K562 (cell line): ENCODE results near the gene SFR1. TPM values are rescaled to one million over a fixed set of nuclear protein-coding genes. Genes with fewer than 3 reads are reported as not detected.

Experiments used
- ATAC-seq: fragments of 200-7000 bp; cut with Tn5 transposase; 3 replicates; pipeline ENCODE4 v1.9.1; 2020; ENCODE audit warnings: moderate library complexity
- BruUV-seq: library from RNA; stranded (reverse); fragments of 400-500 nt; replicated peaks from 2 replicates; lab custom pipeline; 2021; lab: Mats Ljungman, UMichigan
- CTCF ChIA-PET: fragments of 300-600 bp; formaldehyde crosslinking; extraction: SDS; loops from one replicate; lab custom pipeline; 2021; ENCODE audit warnings: low intra/inter-chr PET ratio; lab: Yijun Ruan, JAX
- POLR2A ChIA-PET: fragments of 300-600, 350-650 bp; sonication (Branson Sonifier 250); formaldehyde crosslinking; extraction: SDS; loops from one replicate; lab custom pipeline; 2021; ENCODE audit warnings: antibody characterized with exemption, inconsistent platforms; lab: Yijun Ruan, JAX
- DNase-seq, 4 experiments: peaks; one replicate each; pipeline versions ENCODE4 v3.0.0 to v3.0.0-alpha.2; 2011 to 2018; ENCODE audit warnings: low spot score in 3 of 4, mixed read lengths in 3 of 4; ENCODE audit errors: extremely low read depth in 1 of 4
- FAIRE-seq: peaks from 2 replicates; lab custom pipeline; 2011; peaks lifted over from hg19 to GRCh38; lab: Jason Lieb, UNC
- H2AFZ ChIP-seq: 2 replicates; pipeline ENCODE4 v1.6.0; 2011; ENCODE audit warnings: low read depth, low read length, control low read depth, inconsistent platforms
- H3K27ac ChIP-seq: fragments of 200-600 bp; 3 replicates; pipeline ENCODE4 v1.8.0; 2011; ENCODE audit warnings: low read depth, mild to moderate bottlenecking, control low read depth, inconsistent platforms, low read length, moderate library complexity, mixed read lengths; ENCODE audit errors: extremely low read depth
- H3K27me3 ChIP-seq, 2 experiments: fragments of 300-600 bp in 1 of 2; 2 replicates in 1 of 2; 3 replicates in 1 of 2; pipeline versions ENCODE4 v1.6.0 to v1.8.0; 2011; ENCODE audit warnings: inconsistent platforms in 2 of 2, low read length in 2 of 2, mild to moderate bottlenecking in 1 of 2, mixed read lengths in 1 of 2, moderate library complexity in 1 of 2; ENCODE audit not compliant: control insufficient read depth in 2 of 2, insufficient read depth in 2 of 2
- H3K36me3 ChIP-seq: fragments of 300-600 bp; 3 replicates; pipeline ENCODE4 v1.8.0; 2011; ENCODE audit warnings: mild to moderate bottlenecking, low read length, inconsistent platforms; ENCODE audit not compliant: control insufficient read depth, insufficient read depth
- H3K4me1 ChIP-seq, 2 experiments: fragments of 200-600 bp in 1 of 2; replicated peaks in 1 of 2; 2 replicates in 1 of 2; 3 replicates in 1 of 2; pipeline versions ENCODE4 v1.5.1 to v1.8.0; 2011; ENCODE audit warnings: inconsistent platforms in 2 of 2, low read length in 2 of 2, mild to moderate bottlenecking in 1 of 2, mixed read lengths in 1 of 2, moderate library complexity in 1 of 2; ENCODE audit not compliant: control insufficient read depth in 2 of 2, insufficient read depth in 2 of 2
- H3K4me2 ChIP-seq: 2 replicates; pipeline ENCODE4 v1.6.1; 2011; ENCODE audit warnings: low read length, control low read depth, inconsistent platforms, mixed read lengths; ENCODE audit not compliant: insufficient read depth
- H3K4me3 ChIP-seq: fragments of 200-600 bp; sonication (generic), shearing (Covaris generic); 2 replicates; pipeline ENCODE4 v1.5.1; 2016; ENCODE audit warnings: control low read depth, inconsistent platforms
- H3K79me2 ChIP-seq: fragments of 200-600 bp; 3 replicates; pipeline ENCODE4 v1.8.0; 2011; ENCODE audit warnings: low read length, inconsistent platforms; ENCODE audit not compliant: control insufficient read depth, insufficient read depth
- H3K9ac ChIP-seq, 2 experiments: 2 replicates each; pipeline versions ENCODE4 v1.6.0 to v1.6.1; 2011; ENCODE audit warnings: low read depth in 2 of 2, low read length in 2 of 2, control low read depth in 1 of 2, inconsistent platforms in 1 of 2, mild to moderate bottlenecking in 1 of 2, mixed read lengths in 1 of 2; ENCODE audit not compliant: insufficient read depth in 1 of 2
- H3K9me1 ChIP-seq: one replicate; pipeline ENCODE4 v1.6.0; 2011; ENCODE audit warnings: inconsistent platforms, mild to moderate bottlenecking, low read length, moderate library complexity; ENCODE audit not compliant: control insufficient read depth, insufficient read depth
- H3K9me3 ChIP-seq: replicated peaks from 2 replicates; pipeline ENCODE4 v1.5.1; 2011; ENCODE audit warnings: low read depth, low read length, inconsistent platforms; ENCODE audit not compliant: control insufficient read depth, insufficient read depth
- H4K20me1 ChIP-seq: replicated peaks from 2 replicates; pipeline ENCODE4 v1.6.1; 2011; ENCODE audit warnings: low read length, inconsistent platforms, mixed read lengths; ENCODE audit not compliant: control insufficient read depth, insufficient read depth
- ARID3A ChIP-seq: IDR thresholded peaks from 2 replicates; pipeline ENCODE4 v1.6.1; 2012; ENCODE audit warnings: low read depth, low read length, improper control_type of control experiment, borderline replicate concordance
- CHCHD3 ChIP-seq: fragments of 250-450 bp; sonication (Bioruptor Pico); IDR thresholded peaks from 2 replicates; pipeline ENCODE4 v2.1.2; 2022; ENCODE audit warnings: mild to moderate bottlenecking
- CHD4 ChIP-seq: fragments of 200-600 bp; sonication (generic); IDR thresholded peaks from 3 replicates; pipeline ENCODE4 v1.6.1; 2012; ENCODE audit warnings: low read depth, mild to moderate bottlenecking, mixed read lengths, low read length, inconsistent platforms; ENCODE audit not compliant: insufficient read depth, insufficient replicate concordance, poor library complexity, severe bottlenecking
- CREB3 ChIP-seq: fragments of 450-650 bp; conservative IDR thresholded peaks from 2 replicates; pipeline ENCODE4 v1.6.1; 2016; ENCODE audit warnings: missing genetic modification characterization, low read depth, mild to moderate bottlenecking, missing compliant biosample characterization, moderate library complexity
- CTCF ChIP-seq, 3 experiments: IDR thresholded peaks in 2 of 3; conservative IDR thresholded peaks in 1 of 3; 2 replicates each; pipeline ENCODE4 v1.5.1; 2011 to 2012; ENCODE audit warnings: low read length in 3 of 3, mild to moderate bottlenecking in 3 of 3, control low read depth in 2 of 3, improper control_type of control experiment in 1 of 3, inconsistent platforms in 1 of 3, low read depth in 1 of 3, mixed read lengths in 1 of 3, moderate library complexity in 1 of 3; ENCODE audit not compliant: insufficient read depth in 2 of 3
- JUND ChIP-seq, 2 experiments: IDR thresholded peaks; 2 replicates in 1 of 2; 3 replicates in 1 of 2; pipeline ENCODE4 v1.6.1; 2011; ENCODE audit warnings: borderline replicate concordance in 2 of 2, low read depth in 2 of 2, low read length in 2 of 2, improper control_type of control experiment in 1 of 2, missing biosample characterization in 1 of 2, missing genetic modification characterization in 1 of 2, missing genetic modification reagents in 1 of 2
- POLR2H ChIP-seq: IDR thresholded peaks from 2 replicates; pipeline ENCODE4 v1.6.1; 2016; ENCODE audit warnings: missing genetic modification characterization, low read depth, mild to moderate bottlenecking, control low read depth, missing compliant biosample characterization, moderate library complexity
- ZNF133 ChIP-seq: fragments of 250-450 bp; sonication (Bioruptor Pico); IDR thresholded peaks from 2 replicates; pipeline ENCODE4 v1.4.0; 2020; ENCODE audit warnings: mild to moderate bottlenecking
- ZNF316 ChIP-seq: fragments of 450-650 bp; IDR thresholded peaks from 2 replicates; pipeline ENCODE4 v1.6.1; 2016
- ZNF766 ChIP-seq: fragments of 200-800 bp; sonication (Bioruptor generic); conservative IDR thresholded peaks from 2 replicates; pipeline ENCODE4 v1.6.1; 2016; ENCODE audit warnings: missing genetic modification characterization, missing compliant biosample characterization
- WGBS: fragments of 100-300 bp; shearing (Covaris generic); methylation state at CpG from one replicate; pipeline ENCODE4 v1.1.6; 2016; ENCODE audit warnings: low coverage, mixed read lengths; ENCODE audit not compliant: insufficient coverage; ENCODE audit errors: missing lambda C conversion rate; 5-methylcytosine and 5-hydroxymethylcytosine counted together
- in situ Hi-C: fragments of 300-500 bp; cut with MboI; formaldehyde crosslinking; loops from 4 replicates; pipeline ENCODE4 v1.15.0; 2018; ENCODE audit warnings: inconsistent platforms, mixed read lengths
- intact Hi-C: fragments of 100-400 bp; cut with micrococcal nuclease; formaldehyde crosslinking; loops from 2 replicates; pipeline ENCODE4 v1.14.2; 2022
- polyA plus RNA-seq, 8 experiments: library from polyadenylated mRNA; depleted of rRNA in 4 of 8; stranded (reverse) in 5 of 8; unstranded in 3 of 8; fragments of >200 nt; fragmentation: Nextera tagmentation in 2 of 8; fragmentation: Illumina TruSeq in 1 of 8; extraction: Ambion mirVana in 2 of 8; extraction: Trizol in 1 of 8; gene quantifications; 2 replicates each; pipeline versions ENCODE4 v1.2.1 to v1.2.3, GENCODE V29; 2011 to 2014; ENCODE audit warnings: inconsistent platforms in 1 of 8, missing spikeins in 1 of 8
- total RNA-seq, 7 experiments: library from RNA; depleted of rRNA in 6 of 7; stranded (reverse); fragments of >200 nt in 6 of 7; fragmentation: Illumina TruSeq in 2 of 7; extraction: Trizol in 2 of 7; gene quantifications; 2 replicates each; pipeline versions ENCODE4 v1.2.1 to v1.2.3, GENCODE V29; 2011 to 2021; ENCODE audit warnings: low replicate concordance in 1 of 7

SFR1 gene
- total and polyA plus RNA-seq, 9 of the 15 experiments (the other 6 are each of a cell fraction or from before 2014, with no cell fraction given): 4.3 to 18.7 (median 9.1) TPM

- ATAC-seq (no peak), FAIRE-seq (no peak), DNase-seq (no peak)
- Histone ChIP-seq H3K4me2 (no peak overlapping the region), H4K20me1 (no peaks in the 10 kb centered on the region), H2AFZ (no peak overlapping the region), H3K27me3 (no peaks in the 10 kb centered on the region; a peak in 1 of 5 replicates), H3K9me1 (no peaks in the 10 kb centered on the region), H3K9me3 (no peaks in the 10 kb centered on the region), H3K9ac (no peak overlapping the region), H3K27ac (no peak overlapping the region), H3K79me2 (no peaks in the 10 kb centered on the region), H3K4me3 (no peak overlapping the region), H3K4me1 (no peaks in the 10 kb centered on the region), H3K36me3 (no peaks in the 10 kb centered on the region)
- peak; percentile 48 for TF ChIP-seq ZNF316
- TF ChIP-seq ZNF766: no peak
- 0% methylated on average over 4 of the region's 6 CpGs for WGBS
- in situ Hi-C loops (no loop called here), intact Hi-C loops (no loop called here)
- ChIA-PET POLR2A (interaction anchor here (0.6 to 1.0 kb wide), 2 partner anchors 82 to 121 kb away, joined by 3 read pairs; no protein-coding TSS in a partner anchor), CTCF (no interaction called here)
- no TSS peak for BruUV-seq
Observed at GRCh38 chr10:104138131-104138530, 16.2 kb downstream of the SFR1 start.

GRCh38 chr10:104139221-104139620 lies 17.2 kb downstream of the SFR1 start:
- H3K4me2 ChIP-seq: no peak overlapping the region
- H3K9ac ChIP-seq: no peak overlapping the region
- no peak for FAIRE-seq
- no peaks in the 10 kb centered on the region for H3K79me2 ChIP-seq
- H3K36me3 ChIP-seq: no peaks in the 10 kb centered on the region
- ChIA-PET CTCF (no interaction called here), POLR2A (interaction anchor here (1.0 kb wide), 1 partner anchor 122 kb away, joined by 3 read pairs; no protein-coding TSS in a partner anchor)
- H3K9me3 ChIP-seq: no peaks in the 10 kb centered on the region
- H3K4me3 ChIP-seq: no peak overlapping the region
- peak; percentile 55; the same call in 1 of the 3 replicates for ATAC-seq
- no peak overlapping the region for H3K27ac ChIP-seq
- intact Hi-C loops: no loop called here
- peak in 1 of 4 experiments; percentile 8 for DNase-seq
- no peak overlapping the region for H2AFZ ChIP-seq
- H3K27me3 ChIP-seq: no peaks in the 10 kb centered on the region; a peak in 1 of 5 replicates
- in situ Hi-C loops: no loop called here
- no peaks in the 10 kb centered on the region for H3K9me1 ChIP-seq
- no peaks in the 10 kb centered on the region for H4K20me1 ChIP-seq
- BruUV-seq: no TSS peak
- no peaks in the 10 kb centered on the region for H3K4me1 ChIP-seq
- 0% methylated on average over 5 of the region's 5 CpGs for whole genome bisulfite sequencing
- no peak for TF ChIP-seq CREB3 (tag)
- no peak for TF ChIP-seq JUND (IDR thresholded peaks at IDR 0.05; ENCODE audit: borderline replicate concordance, low read depth, low read length)
- no peak for TF ChIP-seq JUND (tag; IDR thresholded peaks at IDR 0.05; ENCODE audit: borderline replicate concordance, low read depth, low read length)
- TF ChIP-seq CHD4: no peak
- peak; percentile 19 to 54 (median 36); a peak in 3 of 6 replicates for TF ChIP-seq CTCF (IDR thresholded peaks at IDR 0.05 in 2 of 3, conservative IDR thresholded peaks at IDR 0.05 in 1 of 3; ENCODE audit: insufficient read depth in 2 of 3, low read depth in 1 of 3, low read length in 3 of 3)
- no peak for TF ChIP-seq ARID3A
- TF ChIP-seq ZNF133: no peak
- no peak for TF ChIP-seq POLR2H (tag)
- no peak for TF ChIP-seq CHCHD3
